HUES6 (cell line): ENCODE measurements around the gene LIFR.
"Not testable (repeated sequence)": the region's sequence is repeated elsewhere in the genome, so short reads cannot be mapped to it uniquely, and the experiment has no call there.

Experiments used
- H3K27ac ChIP-seq: 2 replicates; pipeline ENCODE4 v1.7.0; 2013; ENCODE audit warnings: low read depth, mild to moderate bottlenecking, low read length, inconsistent platforms
- H3K27me3 ChIP-seq: 2 replicates; pipeline ENCODE4 v1.6.1; 2013; ENCODE audit warnings: low read length; ENCODE audit not compliant: control insufficient read depth, insufficient read depth
- H3K36me3 ChIP-seq: 2 replicates; pipeline ENCODE4 v1.6.1; 2013; ENCODE audit warnings: low read length; ENCODE audit not compliant: control insufficient read depth, insufficient read depth
- H3K4me1 ChIP-seq: 2 replicates; pipeline ENCODE4 v1.6.1; 2013; ENCODE audit warnings: low read length; ENCODE audit not compliant: control insufficient read depth, insufficient read depth
- H3K4me3 ChIP-seq: 2 replicates; pipeline ENCODE4 v1.5.1; 2013; ENCODE audit warnings: low read depth, low read length
- H3K9ac ChIP-seq: one replicate; pipeline ENCODE4 v1.6.1; 2013; ENCODE audit warnings: mild to moderate bottlenecking, low read length
- H3K9me3 ChIP-seq: 2 replicates; pipeline ENCODE4 v1.6.1; 2013; ENCODE audit warnings: low read depth, low read length; ENCODE audit not compliant: control insufficient read depth, insufficient read depth

LIFR gene, protein sequence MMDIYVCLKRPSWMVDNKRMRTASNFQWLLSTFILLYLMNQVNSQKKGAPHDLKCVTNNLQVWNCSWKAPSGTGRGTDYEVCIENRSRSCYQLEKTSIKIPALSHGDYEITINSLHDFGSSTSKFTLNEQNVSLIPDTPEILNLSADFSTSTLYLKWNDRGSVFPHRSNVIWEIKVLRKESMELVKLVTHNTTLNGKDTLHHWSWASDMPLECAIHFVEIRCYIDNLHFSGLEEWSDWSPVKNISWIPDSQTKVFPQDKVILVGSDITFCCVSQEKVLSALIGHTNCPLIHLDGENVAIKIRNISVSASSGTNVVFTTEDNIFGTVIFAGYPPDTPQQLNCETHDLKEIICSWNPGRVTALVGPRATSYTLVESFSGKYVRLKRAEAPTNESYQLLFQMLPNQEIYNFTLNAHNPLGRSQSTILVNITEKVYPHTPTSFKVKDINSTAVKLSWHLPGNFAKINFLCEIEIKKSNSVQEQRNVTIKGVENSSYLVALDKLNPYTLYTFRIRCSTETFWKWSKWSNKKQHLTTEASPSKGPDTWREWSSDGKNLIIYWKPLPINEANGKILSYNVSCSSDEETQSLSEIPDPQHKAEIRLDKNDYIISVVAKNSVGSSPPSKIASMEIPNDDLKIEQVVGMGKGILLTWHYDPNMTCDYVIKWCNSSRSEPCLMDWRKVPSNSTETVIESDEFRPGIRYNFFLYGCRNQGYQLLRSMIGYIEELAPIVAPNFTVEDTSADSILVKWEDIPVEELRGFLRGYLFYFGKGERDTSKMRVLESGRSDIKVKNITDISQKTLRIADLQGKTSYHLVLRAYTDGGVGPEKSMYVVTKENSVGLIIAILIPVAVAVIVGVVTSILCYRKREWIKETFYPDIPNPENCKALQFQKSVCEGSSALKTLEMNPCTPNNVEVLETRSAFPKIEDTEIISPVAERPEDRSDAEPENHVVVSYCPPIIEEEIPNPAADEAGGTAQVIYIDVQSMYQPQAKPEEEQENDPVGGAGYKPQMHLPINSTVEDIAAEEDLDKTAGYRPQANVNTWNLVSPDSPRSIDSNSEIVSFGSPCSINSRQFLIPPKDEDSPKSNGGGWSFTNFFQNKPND

GRCh38 chr5:38556599-38557307, at the start of gene LIFR:
Gene LIFR (minus strand): TSS chr5:38556646. CDS start chr5:38530647, 25,999 bp downstream.
- H3K9ac ChIP-seq: peak within 1 kb of the TSS; percentile 92
- H3K9me3 ChIP-seq: no peaks in the 10 kb centered on the region
- peak within 1 kb of the TSS; percentile 86 for H3K27ac ChIP-seq
- peaks cover 19% of the 10 kb centered on the region; the same call in 1 of the 2 replicates for H3K4me1 ChIP-seq
- H3K36me3 ChIP-seq: no peaks in the 10 kb centered on the region
- H3K4me3 ChIP-seq: peak within 1 kb of the TSS; percentile 93
- peaks cover 12% of the 10 kb centered on the region for H3K27me3 ChIP-seq

GRCh38 chr5:38605610-38606009, 49.2 kb upstream of the LIFR start:
- Histone ChIP-seq H3K27me3 (no peaks in the 10 kb centered on the region), H3K27ac (no peak overlapping the region), H3K9me3 (no peaks in the 10 kb centered on the region), H3K36me3 (no peaks in the 10 kb centered on the region), H3K9ac (no peak overlapping the region), H3K4me3 (no peak overlapping the region), H3K4me1 (peaks cover 22% of the 10 kb centered on the region; the same call in 1 of the 2 replicates)

DNA sequence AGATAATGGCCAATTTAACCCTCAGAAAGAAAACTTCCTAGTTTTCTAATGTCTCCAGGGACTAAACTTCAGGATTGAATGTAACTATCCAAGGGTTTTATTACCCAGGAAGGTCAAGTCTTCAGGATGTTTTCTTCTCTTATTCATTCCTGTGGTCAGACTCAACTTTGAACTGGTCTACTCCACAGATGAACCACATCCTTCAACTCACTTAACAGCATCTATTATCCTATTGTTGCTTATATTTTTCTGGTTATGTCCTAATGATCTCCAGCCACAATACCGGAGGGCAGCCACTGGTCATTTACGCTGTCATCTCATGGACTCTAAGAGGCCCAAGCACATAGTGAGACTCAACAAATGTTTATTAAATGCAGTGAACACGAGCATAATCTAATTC, 47.2 kb upstream of the LIFR start:
- Histone ChIP-seq H3K4me3 (no peak overlapping the region), H3K4me1 (peaks cover 29% of the 10 kb centered on the region; the same call in 1 of the 2 replicates), H3K36me3 (no peaks in the 10 kb centered on the region), H3K27me3 (no peaks in the 10 kb centered on the region), H3K9ac (no peak overlapping the region), H3K9me3 (no peaks in the 10 kb centered on the region), H3K27ac (no peak overlapping the region)

- H3K36me3 ChIP-seq: no peaks in the 10 kb centered on the region
- no peak overlapping the region for H3K4me3 ChIP-seq
- H3K9me3 ChIP-seq: no peaks in the 10 kb centered on the region
- H3K27ac ChIP-seq: no peak overlapping the region
- peaks cover 31% of the 10 kb centered on the region; the same call in 1 of the 2 replicates for H3K4me1 ChIP-seq
- no peak overlapping the region for H3K9ac ChIP-seq
- no peaks in the 10 kb centered on the region for H3K27me3 ChIP-seq
These were observed 46.2 kb upstream of the LIFR start for GRCh38 chr5:38602641-38603040.

DNA sequence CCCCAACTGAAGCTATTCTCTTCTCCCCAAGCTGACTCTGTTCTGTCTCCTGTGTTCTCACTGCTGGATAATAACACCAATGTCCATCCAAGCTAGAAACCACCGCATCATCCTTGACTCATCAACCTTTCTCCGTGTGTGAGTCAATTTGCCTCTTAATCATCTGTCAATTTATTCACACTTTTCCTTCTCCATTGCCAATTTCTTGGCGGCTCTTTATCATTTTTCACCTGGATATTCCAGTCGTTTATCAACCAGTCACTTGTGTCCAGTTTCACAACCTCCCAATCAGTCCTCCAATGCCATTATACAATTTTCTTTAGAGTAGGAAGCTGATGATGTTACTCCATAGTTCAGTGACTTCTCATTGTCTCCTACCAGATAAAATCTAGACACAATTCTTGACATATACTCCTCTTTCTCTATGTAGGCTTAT, 45.4 kb upstream of the LIFR start:
- no peak overlapping the region for H3K27ac ChIP-seq
- peaks cover 31% of the 10 kb centered on the region; the same call in 1 of the 2 replicates for H3K4me1 ChIP-seq
- no peak overlapping the region for H3K9ac ChIP-seq
- no peaks in the 10 kb centered on the region for H3K9me3 ChIP-seq
- H3K4me3 ChIP-seq: no peak overlapping the region
- no peaks in the 10 kb centered on the region for H3K36me3 ChIP-seq
- no peaks in the 10 kb centered on the region for H3K27me3 ChIP-seq

DNA sequence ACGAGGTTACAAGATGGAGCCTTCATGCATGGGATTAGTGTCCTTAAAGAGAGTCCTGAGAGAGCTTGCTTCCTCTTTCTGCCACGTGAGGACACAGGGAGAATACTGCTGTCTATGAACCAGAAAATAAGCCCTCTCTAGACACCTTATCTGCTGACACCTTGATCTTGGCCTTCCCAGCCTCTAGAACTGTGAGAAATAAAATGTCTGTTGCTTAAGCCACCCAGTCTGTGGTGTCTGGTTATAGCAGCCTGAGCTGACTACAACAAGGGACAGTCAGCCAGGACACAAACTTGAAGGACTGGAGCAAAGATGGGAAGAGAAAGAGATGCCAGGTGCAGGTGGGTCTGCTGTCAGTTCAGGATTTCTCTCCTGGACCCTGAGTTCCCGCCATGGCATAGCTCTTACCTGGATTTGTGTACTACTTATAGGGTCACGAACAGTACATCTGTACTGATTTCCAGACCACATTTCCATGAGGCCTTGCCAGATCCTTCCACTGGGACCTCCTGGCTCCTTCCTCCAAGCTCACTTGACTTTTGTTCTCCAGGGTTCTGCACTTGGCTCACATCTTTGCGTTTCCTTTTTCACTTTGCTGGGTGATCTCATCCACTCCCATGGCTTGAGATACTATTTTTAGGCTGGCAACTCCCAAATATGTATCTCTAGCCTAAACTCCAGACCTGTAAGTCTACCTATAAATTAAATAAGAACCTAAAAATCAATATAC, 44.9 kb upstream of the LIFR start:
- Histone ChIP-seq H3K27me3 (no peaks in the 10 kb centered on the region), H3K9ac (no peak overlapping the region), H3K4me3 (no peak overlapping the region), H3K4me1 (peaks cover 31% of the 10 kb centered on the region; the same call in 1 of the 2 replicates), H3K36me3 (no peaks in the 10 kb centered on the region), H3K9me3 (no peaks in the 10 kb centered on the region), H3K27ac (no peak overlapping the region)

- Histone ChIP-seq H3K4me3 (no peak overlapping the region), H3K36me3 (no peaks in the 10 kb centered on the region), H3K9ac (no peak overlapping the region), H3K4me1 (peaks cover 29% of the 10 kb centered on the region; the same call in 1 of the 2 replicates), H3K27me3 (no peaks in the 10 kb centered on the region), H3K9me3 (no peaks in the 10 kb centered on the region), H3K27ac (no peak overlapping the region)
These were observed 44.0 kb upstream of the LIFR start for GRCh38 chr5:38600329-38601045.

DNA sequence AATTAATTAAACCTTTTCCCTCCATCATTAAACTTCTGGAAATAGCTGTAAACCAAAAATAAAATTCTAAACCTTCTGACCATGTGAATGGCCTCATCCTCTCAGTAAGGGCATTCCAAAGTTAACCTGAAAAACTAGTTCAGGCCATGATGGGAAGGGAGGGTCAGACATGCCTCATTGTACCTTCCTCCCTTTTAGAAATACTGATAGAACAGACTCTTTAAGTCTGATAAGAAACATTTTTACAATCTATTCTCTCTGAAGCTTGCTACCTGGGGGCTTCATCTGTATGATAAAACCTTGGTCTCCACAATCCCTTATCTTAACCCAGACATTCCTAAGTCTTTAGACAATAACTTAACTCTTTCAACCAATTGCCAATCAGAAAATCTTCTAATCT, 43.3 kb upstream of the LIFR start:
- not testable (repeated sequence) for H3K27ac ChIP-seq, H3K4me3 ChIP-seq, H3K9me3 ChIP-seq, H3K9ac ChIP-seq, H3K36me3 ChIP-seq, H3K27me3 ChIP-seq
- H3K4me1 ChIP-seq: peaks cover 29% of the 10 kb centered on the region; the same call in 1 of the 2 replicates

- Histone ChIP-seq H3K27ac (peak overlapping the region; percentile 52; the same call in 1 of the 2 replicates), H3K9me3 (no peaks in the 10 kb centered on the region)
These were observed 42.7 kb upstream of the LIFR start for GRCh38 chr5:38598994-38599617.

More at GRCh38 chr5:38598994-38599617, 42.7 kb upstream of the LIFR start:
- Histone ChIP-seq H3K4me3 (no peak overlapping the region), H3K36me3 (no peaks in the 10 kb centered on the region), H3K4me1 (peaks cover 29% of the 10 kb centered on the region; the same call in 1 of the 2 replicates), H3K27me3 (no peaks in the 10 kb centered on the region), H3K9ac (no peak overlapping the region)
